GM18868 (cell line): ENCODE data around the gene ZBTB16.
"Not testable (repeated sequence)": the region's sequence is repeated elsewhere in the genome, so short reads cannot be mapped to it uniquely, and the experiment has no call there.

Experiments
- ATAC-seq: cut with Tn5 transposase; IDR thresholded peaks from one replicate; pipeline ENCODE4 v1.9.1; 2021; ENCODE audit warnings: mild to moderate bottlenecking, moderate library complexity; ENCODE audit not compliant: unreplicated experiment

The ZBTB16 gene

GRCh38 chr11:114044042-114044871 is 15.3 kb upstream of the ZBTB16 start:
- ATAC-seq, result no peak

- ATAC-seq, result no peak
Measured at GRCh38 chr11:114047327-114047726, 12.2 kb upstream of the ZBTB16 start.

- ATAC-seq, result no peak
Measured at GRCh38 chr11:114049050-114049449, 10.5 kb upstream of the ZBTB16 start.

DNA sequence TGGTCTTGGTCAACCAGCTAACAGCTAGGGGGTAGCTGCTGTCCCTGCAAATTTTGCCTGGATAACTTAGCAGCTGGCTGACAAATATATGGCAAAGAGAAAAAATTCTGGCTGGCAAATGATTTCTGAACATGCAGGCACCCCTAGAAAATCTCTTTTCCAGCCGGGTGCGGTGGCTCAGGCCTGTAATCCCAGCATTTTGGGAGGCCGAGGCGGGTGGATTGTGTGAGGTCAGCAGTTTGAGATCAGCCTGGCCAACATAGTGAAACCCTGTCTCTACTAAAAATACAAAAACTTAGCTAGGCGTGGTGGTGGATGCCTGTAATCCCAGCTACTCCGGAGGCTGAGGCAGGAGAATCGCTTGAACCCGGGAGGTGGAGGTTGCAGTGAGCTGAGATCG is 9.7 kb upstream of the ZBTB16 start:
- ATAC-seq, result not testable (repeated sequence)

DNA sequence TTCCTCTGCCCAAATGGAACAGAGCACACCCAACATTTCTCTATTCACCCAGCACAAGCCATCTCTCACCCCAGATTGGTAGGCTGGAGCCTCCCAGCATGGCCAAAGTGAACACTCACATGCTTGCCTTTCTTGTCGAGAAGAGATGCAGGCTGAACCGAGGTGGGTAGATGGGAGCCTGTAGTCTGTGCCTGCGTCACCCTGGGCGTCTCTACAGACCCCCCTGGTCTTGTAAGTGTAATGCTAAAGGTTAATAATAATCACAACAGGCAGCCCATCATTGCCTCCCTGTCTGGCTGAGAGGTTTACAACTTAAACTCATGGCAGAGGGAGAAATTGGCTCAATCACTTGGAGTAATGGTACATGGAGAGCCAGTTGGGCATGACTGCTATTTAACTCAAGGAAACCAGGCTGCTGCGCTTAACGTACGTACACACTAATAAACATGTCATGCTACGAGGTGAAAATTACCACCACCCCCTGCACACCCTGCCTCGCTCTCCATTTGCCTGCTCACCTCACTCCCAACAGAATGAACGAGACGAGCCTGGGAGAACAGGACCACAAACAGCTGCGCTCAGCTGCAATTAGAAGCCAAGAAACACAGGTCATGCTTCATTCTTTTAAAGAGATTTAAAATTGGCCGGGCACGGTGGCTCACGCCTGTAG is 9.1 kb upstream of the ZBTB16 start:
- ATAC-seq, result no peak

- ATAC-seq, result no peak
Measured at GRCh38 chr11:114051558-114051957, 8.0 kb upstream of the ZBTB16 start.

GRCh38 chr11:114052160-114052559 is 7.4 kb upstream of the ZBTB16 start:
- no peak for ATAC-seq

GRCh38 chr11:114053406-114053805 is 6.1 kb upstream of the ZBTB16 start:
- ATAC-seq, result no peak

DNA sequence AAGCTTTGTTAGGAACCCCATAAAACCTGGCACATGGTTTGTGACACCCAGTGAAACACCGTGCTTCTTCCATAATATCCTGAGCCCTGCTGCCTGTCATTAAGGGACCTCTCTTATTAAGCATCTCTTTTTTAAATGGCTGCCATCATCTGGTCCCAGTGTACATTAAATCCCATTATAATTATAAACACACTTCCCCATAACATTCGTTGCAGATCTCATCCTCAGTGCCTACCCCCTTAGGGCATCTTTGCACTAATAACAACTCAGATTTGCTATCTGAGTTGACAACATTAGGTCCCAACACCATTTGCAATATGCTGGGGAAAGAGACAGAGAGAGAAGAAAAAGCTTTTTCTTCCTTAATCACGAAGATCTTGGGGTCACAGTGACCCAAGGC is 4.7 kb upstream of the ZBTB16 start:
- no peak for ATAC-seq

DNA sequence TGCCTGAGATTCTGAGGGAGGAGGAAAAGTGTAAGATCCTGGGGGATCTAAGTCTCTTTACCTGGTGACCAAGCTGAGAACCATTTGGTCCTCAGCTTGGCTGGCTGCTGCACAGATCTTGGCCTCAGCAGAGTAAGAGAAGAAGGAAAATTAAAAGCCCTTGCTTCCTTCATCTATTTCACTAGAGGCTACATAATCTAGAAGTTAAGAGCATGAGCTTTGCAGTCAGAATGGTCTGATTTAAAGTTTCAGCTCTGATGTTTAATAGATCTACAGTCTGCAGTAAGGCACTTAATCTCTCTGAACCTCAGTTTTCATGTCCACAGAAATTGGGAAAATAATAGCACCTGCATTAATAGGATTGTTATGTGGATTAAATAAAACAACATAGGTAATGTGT is 3.1 kb upstream of the ZBTB16 start:
- no peak for ATAC-seq

- ATAC-seq, result no peak
Measured at GRCh38 chr11:114057147-114057546, 2.4 kb upstream of the ZBTB16 start.

GRCh38 chr11:114057605-114058004 is 1.9 kb upstream of the ZBTB16 start:
- ATAC-seq, result no peak

- ATAC-seq, result no peak
Measured at GRCh38 chr11:114058026-114058706, 1.3 kb upstream of the ZBTB16 start.

DNA sequence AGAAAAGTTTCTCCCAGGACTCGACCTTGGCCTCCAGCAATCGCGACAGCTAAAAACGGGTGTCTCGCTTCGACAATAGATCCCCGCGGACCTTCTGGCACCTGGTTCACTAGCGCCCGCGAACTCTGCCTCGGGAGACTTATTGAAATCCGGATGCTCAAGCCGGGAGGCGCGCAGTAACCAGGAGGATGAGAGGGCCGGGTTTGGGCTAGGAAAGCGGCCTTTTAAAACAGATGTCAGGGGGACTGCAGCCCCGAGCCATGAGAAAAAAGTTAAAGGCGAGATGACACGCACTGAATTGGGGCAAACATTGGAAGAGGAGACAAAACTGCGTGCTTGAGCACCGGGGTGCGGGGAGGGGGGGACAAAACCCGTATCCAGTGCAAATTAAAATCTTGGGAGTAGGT is 637 bp upstream of the ZBTB16 start:
- ATAC-seq, result no peak

GRCh38 chr11:114059984-114060391 is 477 bp downstream of the ZBTB16 start:
- ATAC-seq, result no peak

- ATAC-seq, result no peak
Measured at GRCh38 chr11:114060392-114061047, 1.0 kb downstream of the ZBTB16 start.

DNA sequence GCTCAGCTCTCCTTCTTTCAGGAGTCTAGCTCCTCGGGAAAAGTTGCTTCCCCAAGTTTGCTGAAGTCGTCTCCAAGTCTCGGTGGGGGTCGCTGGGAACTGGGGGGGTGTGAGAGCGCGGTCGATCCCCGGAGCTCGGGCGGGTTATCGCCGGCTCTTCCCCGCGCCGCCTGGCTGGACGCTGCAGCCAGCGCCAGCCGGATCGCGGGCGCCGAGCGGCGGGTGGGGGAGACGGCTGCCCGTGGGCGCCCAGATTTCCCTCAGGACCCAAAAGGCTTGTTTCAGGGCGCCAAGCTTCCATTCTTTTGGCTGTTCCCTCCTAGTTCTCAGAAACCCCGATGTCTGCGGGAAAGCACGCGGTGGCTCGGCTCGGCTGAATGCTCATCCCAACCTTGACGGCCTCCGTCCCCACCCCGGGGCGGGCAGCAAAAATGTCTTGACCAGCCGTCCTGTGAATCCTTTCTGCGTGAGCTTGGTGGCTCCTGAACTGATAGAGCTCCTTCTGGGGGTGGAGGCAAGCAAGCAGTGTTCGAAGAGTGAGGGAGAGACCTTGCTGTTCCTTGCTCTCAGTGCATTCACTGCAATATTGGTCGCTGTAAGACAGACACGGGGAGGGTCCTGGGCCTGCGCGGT is 1.7 kb downstream of the ZBTB16 start:
- no peak for ATAC-seq

DNA sequence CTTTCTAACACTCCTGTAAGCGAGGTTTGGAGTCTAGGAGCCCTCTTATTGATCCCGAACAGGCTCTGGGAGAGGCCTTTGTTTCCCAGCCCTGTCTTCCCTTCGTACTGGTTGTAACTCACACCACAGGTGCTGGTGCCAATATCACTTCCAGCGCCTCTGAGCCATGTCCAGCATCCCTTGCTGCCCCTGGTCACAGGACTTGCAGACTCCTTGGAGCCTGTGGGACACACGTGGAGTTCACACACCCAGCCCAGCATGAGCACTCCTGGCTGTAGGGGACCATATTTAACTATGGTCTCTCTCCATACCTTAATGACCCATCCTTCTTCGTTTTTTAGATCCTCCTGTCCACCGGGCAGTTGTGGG is 2.2 kb downstream of the ZBTB16 start:
- ATAC-seq, result no peak

DNA sequence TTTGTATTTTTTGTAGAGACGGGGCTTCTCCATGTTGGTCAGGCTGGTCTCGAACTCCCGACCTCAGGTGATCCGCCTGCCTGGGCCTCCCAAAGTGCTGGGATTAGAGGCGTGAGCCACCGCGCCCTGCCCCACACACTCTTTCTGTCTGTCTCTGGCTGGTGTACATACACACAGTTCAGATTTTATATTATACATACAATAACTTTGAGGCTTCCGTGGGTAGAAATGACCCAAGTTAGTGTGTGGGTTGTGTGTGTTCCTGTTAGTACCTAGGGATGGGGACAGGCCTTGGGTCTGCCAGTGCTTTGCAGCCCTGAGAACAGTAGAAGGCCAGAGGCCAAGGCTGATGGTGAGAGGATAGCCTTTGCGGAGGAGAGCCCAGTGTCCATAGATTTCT is 2.8 kb downstream of the ZBTB16 start:
- no peak for ATAC-seq

GRCh38 chr11:114063149-114063828 is 3.8 kb downstream of the ZBTB16 start:
- ATAC-seq, result no peak
